SU-DHL-6 (cell line): ENCODE measurements around the gene PPP1R2B.

Experiments
- EZH2phosphoT487 ChIP-seq: fragments of 200-600 bp; sonication (generic), shearing (Covaris generic); conservative IDR thresholded peaks from 2 replicates; pipeline ENCODE4 v1.6.1; 2018; ENCODE audit warnings: mild to moderate bottlenecking, antibody characterized with exemption, low read length, moderate library complexity, mixed read lengths
- TF ChIP-seq, protein P1 (sequence below): fragments of 200-600 bp; sonication (generic); IDR thresholded peaks from one replicate; pipeline ENCODE4 v1.5.1; 2017; ENCODE audit warnings: antibody characterized with exemption, mild to moderate bottlenecking, low read length, moderate library complexity; ENCODE audit not compliant: insufficient read depth, poor library complexity, severe bottlenecking

- TF ChIP-seq, protein P1, sequence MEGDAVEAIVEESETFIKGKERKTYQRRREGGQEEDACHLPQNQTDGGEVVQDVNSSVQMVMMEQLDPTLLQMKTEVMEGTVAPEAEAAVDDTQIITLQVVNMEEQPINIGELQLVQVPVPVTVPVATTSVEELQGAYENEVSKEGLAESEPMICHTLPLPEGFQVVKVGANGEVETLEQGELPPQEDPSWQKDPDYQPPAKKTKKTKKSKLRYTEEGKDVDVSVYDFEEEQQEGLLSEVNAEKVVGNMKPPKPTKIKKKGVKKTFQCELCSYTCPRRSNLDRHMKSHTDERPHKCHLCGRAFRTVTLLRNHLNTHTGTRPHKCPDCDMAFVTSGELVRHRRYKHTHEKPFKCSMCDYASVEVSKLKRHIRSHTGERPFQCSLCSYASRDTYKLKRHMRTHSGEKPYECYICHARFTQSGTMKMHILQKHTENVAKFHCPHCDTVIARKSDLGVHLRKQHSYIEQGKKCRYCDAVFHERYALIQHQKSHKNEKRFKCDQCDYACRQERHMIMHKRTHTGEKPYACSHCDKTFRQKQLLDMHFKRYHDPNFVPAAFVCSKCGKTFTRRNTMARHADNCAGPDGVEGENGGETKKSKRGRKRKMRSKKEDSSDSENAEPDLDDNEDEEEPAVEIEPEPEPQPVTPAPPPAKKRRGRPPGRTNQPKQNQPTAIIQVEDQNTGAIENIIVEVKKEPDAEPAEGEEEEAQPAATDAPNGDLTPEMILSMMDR = no peak
- TF ChIP-seq EZH2phosphoT487 = no peak
These were observed 15.2 kb upstream of the PPP1R2B start for GRCh38 chr5:156834916-156835315.
